GM18951 (cell line): ENCODE results near the gene PLEKHH1.

Experiments
- POLR2A ChIP-seq: IDR thresholded peaks from 4 replicates; pipeline ENCODE4 v1.6.1; 2011; ENCODE audit warnings: mild to moderate bottlenecking; ENCODE audit not compliant: insufficient read length, insufficient read depth; ENCODE audit errors: extremely low read depth
- in situ Hi-C: fragments of 300-500 bp; cut with MboI; formaldehyde crosslinking; loops from one replicate; pipeline ENCODE4 v1.12.0; 2022; ENCODE audit warnings: low sequenced_read_pairs, mixed read lengths, inconsistent platforms; ENCODE audit not compliant: unreplicated experiment

The PLEKHH1 gene

GRCh38 chr14:67569651-67570290 is 36.7 kb downstream of the PLEKHH1 start:
- in situ Hi-C loops, result loop anchor here (5.0 kb wide), 1 partner anchor 142 kb away; no protein-coding TSS in a partner anchor

GRCh38 chr14:67570453-67570852 is 37.4 kb downstream of the PLEKHH1 start:
- TF ChIP-seq POLR2A, result no peak
- in situ Hi-C loops, result no loop called here

More at GRCh38 chr14:67569651-67570290, 36.7 kb downstream of the PLEKHH1 start:
- TF ChIP-seq POLR2A, result no peak

DNA sequence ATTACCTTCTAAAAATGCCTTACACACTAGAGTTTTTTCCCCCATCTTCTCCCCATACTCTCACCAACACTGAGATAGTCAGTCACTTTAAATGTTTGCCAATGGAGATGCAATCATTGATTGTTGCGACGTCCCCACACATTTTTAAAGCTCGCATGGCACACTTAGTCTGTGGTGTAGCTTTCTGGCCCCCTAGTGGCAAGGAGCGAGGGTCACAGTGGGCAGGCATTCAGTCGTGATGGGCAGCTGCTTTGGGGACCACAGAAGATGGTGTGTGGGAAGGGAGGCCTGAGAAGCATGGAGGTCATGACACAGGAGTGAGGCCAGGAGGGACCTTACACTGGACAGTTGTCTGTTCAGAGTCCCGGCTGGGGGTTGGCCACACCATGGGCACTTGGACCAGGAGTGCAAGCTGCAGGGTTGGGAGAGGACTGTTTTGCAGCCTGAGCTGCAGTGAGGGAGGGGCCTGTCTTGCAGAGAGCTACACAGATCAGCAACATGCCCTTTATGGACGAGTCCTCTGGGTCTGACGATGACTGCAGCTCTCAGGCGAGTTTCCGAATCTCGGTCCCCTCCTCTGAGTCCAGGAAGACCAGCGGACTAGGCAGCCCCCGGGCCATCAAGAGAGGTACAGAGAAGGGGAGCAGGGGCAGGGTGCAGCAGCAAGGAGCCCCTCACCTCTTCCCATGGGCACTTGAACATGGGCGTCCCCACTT is 38.3 kb downstream of the PLEKHH1 start:
- in situ Hi-C loops, result no loop called here
- TF ChIP-seq POLR2A, result no peak

DNA sequence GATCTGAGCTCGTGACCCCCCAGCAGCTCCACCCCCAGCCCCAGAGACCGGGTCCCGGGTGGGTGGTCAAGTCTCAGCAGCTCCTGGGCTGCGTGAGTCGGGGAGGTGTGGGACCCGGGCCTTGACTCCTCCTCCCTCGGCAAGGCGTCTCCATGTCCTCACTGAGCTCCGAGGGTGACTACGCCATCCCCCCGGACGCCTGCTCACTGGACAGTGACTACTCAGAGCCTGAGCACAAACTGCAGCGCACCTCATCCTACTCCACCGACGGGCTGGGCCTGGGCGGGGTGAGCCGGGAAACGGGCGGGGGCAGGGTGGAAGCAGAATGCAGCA is 38.9 kb downstream of the PLEKHH1 start:
- in situ Hi-C loops, result no loop called here
- no peak for TF ChIP-seq POLR2A

DNA sequence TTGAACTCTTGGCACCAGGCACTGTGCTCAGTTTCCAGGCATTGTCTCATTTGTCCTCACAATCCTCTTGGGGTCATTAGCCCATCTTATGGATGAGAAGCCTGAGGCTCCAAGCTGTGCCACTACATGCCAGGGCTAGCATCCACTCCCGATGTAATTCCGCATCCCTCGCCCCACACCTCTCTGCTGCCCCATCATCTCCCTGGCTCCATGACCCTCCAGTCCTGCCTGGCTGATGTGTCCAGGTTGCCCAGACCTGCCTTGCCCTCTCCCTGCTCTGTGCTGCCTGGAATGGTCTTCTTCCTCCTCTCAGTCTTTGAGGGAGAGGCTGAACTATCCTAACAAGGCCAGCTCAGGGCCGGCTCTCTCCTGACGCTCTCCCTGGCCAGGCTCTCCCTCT is 39.5 kb downstream of the PLEKHH1 start:
- TF ChIP-seq POLR2A, result no peak

GRCh38 chr14:67573228-67574010 is 40.3 kb downstream of the PLEKHH1 start:
- no peak for TF ChIP-seq POLR2A
- in situ Hi-C loops, result no loop called here

More for the DNA sequence above, 39.5 kb downstream of the PLEKHH1 start:
- in situ Hi-C loops, result no loop called here

DNA sequence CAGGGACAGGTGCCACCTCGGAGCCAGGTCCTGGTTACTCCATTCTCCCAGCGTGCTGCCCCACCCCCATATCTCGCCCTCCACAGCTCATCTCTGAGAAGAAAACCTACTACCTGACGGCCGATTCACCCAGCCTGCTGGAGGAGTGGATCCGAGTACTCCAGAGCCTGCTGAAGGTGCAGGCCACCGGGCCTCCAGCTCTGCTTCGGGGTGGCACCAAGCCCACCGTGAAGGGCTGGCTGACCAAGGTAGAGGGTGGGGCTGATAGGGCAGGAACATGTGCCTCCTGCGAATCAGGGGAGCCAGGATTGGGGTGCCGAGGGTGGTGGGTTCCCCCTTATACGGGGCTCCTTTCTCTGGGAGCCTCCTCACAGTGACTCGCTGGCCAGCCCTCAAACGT is 41.1 kb downstream of the PLEKHH1 start:
- TF ChIP-seq POLR2A, result no peak
- in situ Hi-C loops, result no loop called here

DNA sequence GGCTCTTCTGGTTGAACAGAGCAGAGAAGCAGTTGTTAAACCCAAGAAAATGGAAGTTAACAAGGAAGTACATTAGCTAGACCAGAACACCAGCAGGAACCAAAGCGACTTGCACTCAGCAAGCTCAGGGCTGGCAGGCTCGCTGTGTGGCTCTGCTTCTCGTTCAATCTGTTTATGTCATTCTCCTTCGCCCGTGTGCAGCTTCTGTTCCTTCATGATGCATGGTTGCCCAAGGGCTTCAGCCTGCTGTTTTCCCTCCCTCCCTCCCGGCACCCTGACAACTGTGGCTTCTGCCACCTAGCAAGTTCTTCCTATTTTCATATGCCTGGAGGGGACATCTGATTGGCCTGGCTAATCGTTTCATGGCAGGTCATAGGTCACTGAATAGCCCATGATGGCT is 41.7 kb downstream of the PLEKHH1 start:
- in situ Hi-C loops, result no loop called here
- no peak for TF ChIP-seq POLR2A

GRCh38 chr14:67575684-67576083 is 42.6 kb downstream of the PLEKHH1 start:
- in situ Hi-C loops, result no loop called here
- no peak for TF ChIP-seq POLR2A

DNA sequence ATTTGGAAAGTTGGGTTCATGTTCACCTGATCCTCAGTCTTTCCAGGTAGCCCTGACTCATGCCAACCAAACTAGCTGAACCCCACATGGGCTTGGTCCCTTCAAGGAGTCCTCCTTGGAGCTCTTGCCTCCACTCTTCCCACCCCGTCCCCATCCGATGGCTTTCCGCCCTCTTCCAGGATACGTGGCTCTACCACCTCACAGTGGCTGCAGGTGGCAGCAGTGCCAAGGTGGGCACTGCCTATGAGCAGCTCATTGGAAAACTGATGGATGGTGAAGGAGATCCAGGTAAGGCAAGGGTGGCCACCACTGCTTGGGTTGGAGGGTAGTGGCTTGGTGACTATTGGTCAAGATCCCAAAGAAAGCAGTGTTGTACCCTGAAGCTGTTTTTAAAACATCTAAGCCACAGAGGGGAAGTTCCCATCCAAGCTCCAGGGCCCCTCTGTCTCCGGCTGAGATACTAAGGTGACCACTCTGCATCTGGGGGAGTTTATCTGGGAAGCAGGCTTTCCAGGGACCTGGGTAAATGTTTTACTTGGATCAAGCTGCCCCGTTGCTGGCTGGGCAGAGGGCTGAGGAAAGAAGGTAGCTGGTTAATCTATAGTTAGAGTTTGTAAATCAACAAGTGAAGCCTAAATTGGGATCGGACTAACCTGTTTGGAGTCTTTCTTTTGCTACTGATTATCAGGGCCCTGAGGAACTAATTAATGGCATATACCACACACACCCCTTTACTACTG is 43.3 kb downstream of the PLEKHH1 start:
- in situ Hi-C loops, result no loop called here
- TF ChIP-seq POLR2A, result no peak

- in situ Hi-C loops, result no loop called here
- no peak for TF ChIP-seq POLR2A
Measured at GRCh38 chr14:67577181-67577808, 44.2 kb downstream of the PLEKHH1 start.

DNA sequence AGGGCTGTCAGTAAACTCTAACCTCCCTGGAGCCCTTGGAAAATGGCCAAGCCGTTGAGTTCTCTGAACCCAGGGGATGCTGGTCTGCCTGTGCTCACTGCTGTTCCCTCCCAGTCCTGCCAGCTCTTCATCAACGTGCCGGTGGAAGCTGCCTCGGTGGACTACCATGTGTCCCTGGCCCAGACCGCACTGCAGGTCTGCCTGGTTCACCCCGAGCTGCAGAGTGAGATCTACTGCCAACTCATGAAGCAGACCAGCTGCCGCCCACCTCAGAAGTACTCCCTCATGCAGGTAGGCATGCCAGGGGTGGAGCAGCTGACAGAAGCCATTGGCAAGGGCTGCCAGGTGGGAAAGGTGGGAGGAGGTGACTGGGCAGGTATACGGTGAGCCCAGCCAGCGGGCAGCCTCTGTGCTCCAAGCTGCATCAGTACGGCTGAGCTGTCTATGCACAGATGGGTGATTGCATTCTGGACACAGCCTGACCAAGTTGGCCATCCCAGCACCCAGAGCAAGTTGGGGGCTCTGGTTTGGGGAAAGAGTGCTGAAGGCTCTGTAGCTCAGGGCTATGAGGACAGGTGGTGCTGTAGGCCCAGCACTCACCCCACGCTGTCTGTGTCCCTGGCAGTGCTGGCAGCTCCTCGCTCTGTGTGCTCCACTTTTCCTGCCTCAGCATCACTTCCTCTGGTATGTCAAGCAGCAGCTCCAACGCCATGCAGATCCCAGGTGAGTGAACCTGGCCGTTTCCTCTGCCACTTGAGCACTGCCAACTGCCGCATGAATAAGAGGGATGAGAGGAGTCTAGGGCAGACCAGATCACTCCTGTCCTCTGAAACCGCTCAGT is 45.0 kb downstream of the PLEKHH1 start:
- in situ Hi-C loops, result no loop called here
- no peak for TF ChIP-seq POLR2A
